Liver (tissue), 9 donors: ENCODE results near the gene FCRL5. TPM values are rescaled to one million over a fixed set of nuclear protein-coding genes. Genes with fewer than 3 reads are reported as not detected.

ENCODE experiments used
- DNase-seq: peaks from one replicate; pipeline ENCODE4 v3.0.0-alpha.2; 2017; ENCODE audit warnings: low spot score
- H3K27ac ChIP-seq, 2 donors: one replicate each; pipeline ENCODE4 v1.7.0; 2013; ENCODE audit warnings: inconsistent platforms in 2 of 2, low read length in 2 of 2, control low read depth in 1 of 2, low read depth in 1 of 2, mild to moderate bottlenecking in 1 of 2
- H3K27me3 ChIP-seq, 4 donors: one replicate each; pipeline versions ENCODE4 v1.6.1 to v1.7.0; 2013; ENCODE audit warnings: low read length in 3 of 4, inconsistent platforms in 1 of 4, mild to moderate bottlenecking in 1 of 4, moderate library complexity in 1 of 4; ENCODE audit not compliant: control insufficient read depth in 4 of 4, insufficient read depth in 4 of 4
- H3K36me3 ChIP-seq, 4 donors: one replicate each; pipeline versions ENCODE4 v1.6.1 to v1.7.0; 2013; ENCODE audit warnings: low read length in 3 of 4, mild to moderate bottlenecking in 3 of 4, low read depth in 1 of 4, moderate library complexity in 1 of 4; ENCODE audit not compliant: control insufficient read depth in 4 of 4, insufficient read depth in 3 of 4
- H3K4me1 ChIP-seq, 4 donors: one replicate each; pipeline versions ENCODE4 v1.6.1 to v1.7.0; 2013; ENCODE audit warnings: low read length in 3 of 4, mild to moderate bottlenecking in 3 of 4, moderate library complexity in 1 of 4; ENCODE audit not compliant: control insufficient read depth in 4 of 4, insufficient read depth in 4 of 4
- H3K4me3 ChIP-seq, 3 donors: one replicate each; pipeline versions ENCODE4 v1.6.1 to v1.7.0; 2013; ENCODE audit warnings: low read length in 3 of 3, control low read depth in 1 of 3, low read depth in 1 of 3, mild to moderate bottlenecking in 1 of 3
- H3K9ac ChIP-seq, 2 donors: one replicate each; pipeline ENCODE4 v1.7.0; 2013; ENCODE audit warnings: low read length in 2 of 2, mild to moderate bottlenecking in 2 of 2, moderate library complexity in 2 of 2, control low read depth in 1 of 2, low read depth in 1 of 2
- H3K9me3 ChIP-seq, 4 donors: one replicate each; pipeline versions ENCODE4 v1.6.1 to v1.7.0; 2013; ENCODE audit warnings: low read length in 3 of 4; ENCODE audit not compliant: control insufficient read depth in 4 of 4
- CTCF ChIP-seq: fragments of 150-350 bp; IDR thresholded peaks from 2 replicates; pipeline ENCODE4 v1.5.1; 2017; ENCODE audit warnings: improper control_type of control experiment, low read depth, low read length; ENCODE audit not compliant: missing input control
- EGR1 ChIP-seq, 2 donors: IDR thresholded peaks; 2 replicates each; pipeline ENCODE4 v1.6.1; 2016 to 2018; ENCODE audit warnings: antibody characterized with exemption in 2 of 2, low read depth in 2 of 2
- FOXA1 ChIP-seq: IDR thresholded peaks from 2 replicates; pipeline ENCODE4 v1.6.1; 2016; ENCODE audit warnings: antibody characterized with exemption
- FOXA2 ChIP-seq: IDR thresholded peaks from 2 replicates; pipeline ENCODE4 v1.6.1; 2016; ENCODE audit warnings: antibody characterized with exemption
- GABPA ChIP-seq, 2 donors: IDR thresholded peaks in 1 of 2; conservative IDR thresholded peaks in 1 of 2; 2 replicates each; pipeline ENCODE4 v1.6.1; 2016; ENCODE audit warnings: antibody characterized with exemption in 2 of 2, mild to moderate bottlenecking in 1 of 2, moderate library complexity in 1 of 2
- HNF4A ChIP-seq, 2 donors: conservative IDR thresholded peaks; 2 replicates each; pipeline ENCODE4 v1.6.1; 2016; ENCODE audit warnings: antibody characterized with exemption in 2 of 2, mild to moderate bottlenecking in 2 of 2
- HNF4G ChIP-seq: IDR thresholded peaks from 2 replicates; pipeline ENCODE4 v1.6.1; 2016; ENCODE audit warnings: antibody characterized with exemption
- JUND ChIP-seq, 2 donors: IDR thresholded peaks; 2 replicates each; pipeline ENCODE4 v1.6.1; 2016; ENCODE audit warnings: antibody characterized with exemption in 2 of 2
- MAX ChIP-seq: IDR thresholded peaks from 2 replicates; pipeline ENCODE4 v1.6.1; 2016; ENCODE audit warnings: antibody characterized with exemption
- NR2F2 ChIP-seq: IDR thresholded peaks from 2 replicates; pipeline ENCODE4 v1.6.1; 2016; ENCODE audit warnings: antibody characterized with exemption
- RAD21 ChIP-seq, 2 donors: IDR thresholded peaks; 2 replicates each; pipeline ENCODE4 v1.6.1; 2016; ENCODE audit warnings: antibody characterized with exemption in 2 of 2, mild to moderate bottlenecking in 2 of 2
- RXRA ChIP-seq, 2 donors: IDR thresholded peaks; 2 replicates each; pipeline ENCODE4 v1.6.1; 2017 to 2018; ENCODE audit warnings: antibody characterized with exemption in 2 of 2, mild to moderate bottlenecking in 1 of 2
- SP1 ChIP-seq: IDR thresholded peaks from 2 replicates; pipeline ENCODE4 v1.6.1; 2018; ENCODE audit warnings: antibody characterized with exemption, mild to moderate bottlenecking
- TAF1 ChIP-seq: conservative IDR thresholded peaks from 2 replicates; pipeline ENCODE4 v1.6.1; 2016; ENCODE audit warnings: antibody characterized with exemption, mild to moderate bottlenecking
- YY1 ChIP-seq: IDR thresholded peaks from 2 replicates; pipeline ENCODE4 v1.6.1; 2016; ENCODE audit warnings: antibody characterized with exemption, mild to moderate bottlenecking
- WGBS: extraction: QIAGEN DNeasy Blood & Tissue Kit; methylation state at CpG from one replicate; pipeline ENCODE4 v1.1.7; 2013; 5-methylcytosine and 5-hydroxymethylcytosine counted together
- polyA plus RNA-seq, 2 donors: library from polyadenylated mRNA; stranded (reverse) in 1 of 2; unstranded in 1 of 2; fragments of 200-250 nt in 1 of 2; fragments of >200 nt in 1 of 2; fragmentation: Nextera tagmentation in 1 of 2; extraction: Ambion mirVana in 1 of 2; gene quantifications; one replicate each; pipeline versions ENCODE4 v1.2.1 to v1.2.3, GENCODE V29; 2013 to 2015
- total RNA-seq, 2 donors: library from RNA; depleted of rRNA; stranded (reverse); fragments of >200 nt; gene quantifications; one replicate each; pipeline ENCODE4 v1.2.3, GENCODE V29; 2014
- TF ChIP-seq, protein P1 (sequence below): IDR thresholded peaks from 2 replicates; pipeline ENCODE4 v1.6.1; 2016; ENCODE audit warnings: antibody characterized with exemption, mild to moderate bottlenecking
- TF ChIP-seq, protein P2 (sequence below): IDR thresholded peaks from 2 replicates; pipeline ENCODE4 v1.6.1; 2016; ENCODE audit warnings: antibody characterized with exemption
- TF ChIP-seq, protein P3 (sequence below): IDR thresholded peaks from 2 replicates; pipeline ENCODE4 v1.6.1; 2016; ENCODE audit warnings: antibody characterized with exemption
- donor health status: healthy.
- donor health status: healthy.
- donor health status: healthy.
- donor health status: healthy.
- donor health status: healthy.

Gene FCRL5
- total and polyA plus RNA-seq, 4 donors: 0.10 to 0.72 (median 0.52) TPM

GRCh38 chr1:157498736-157499090, 53.6 kb downstream of the FCRL5 start:
- no peak for DNase-seq
- H3K27ac ChIP-seq: no peak overlapping the region
- WGBS: 86% methylated on average over 2 of the region's 2 CpGs
- no peaks in the 10 kb centered on the region for H3K36me3 ChIP-seq
- no peak overlapping the region for H3K4me3 ChIP-seq
- peaks cover 0 to 7% (median 1%) of the 10 kb centered on the region in 4 donors for H3K9me3 ChIP-seq
- no peaks in the 10 kb centered on the region for H3K4me1 ChIP-seq
- TF ChIP-seq RXRA (IDR thresholded peaks at IDR 0.05) (no peak), HNF4A (conservative IDR thresholded peaks at IDR 0.05) (no peak), EGR1 (IDR thresholded peaks at IDR 0.05; ENCODE audit: low read depth in 2 of 2) (no peak), TAF1 (no peak), YY1 (no peak), FOXA2 (no peak)
- H3K9ac ChIP-seq: no peak overlapping the region
- no peaks in the 10 kb centered on the region for H3K27me3 ChIP-seq

DNA sequence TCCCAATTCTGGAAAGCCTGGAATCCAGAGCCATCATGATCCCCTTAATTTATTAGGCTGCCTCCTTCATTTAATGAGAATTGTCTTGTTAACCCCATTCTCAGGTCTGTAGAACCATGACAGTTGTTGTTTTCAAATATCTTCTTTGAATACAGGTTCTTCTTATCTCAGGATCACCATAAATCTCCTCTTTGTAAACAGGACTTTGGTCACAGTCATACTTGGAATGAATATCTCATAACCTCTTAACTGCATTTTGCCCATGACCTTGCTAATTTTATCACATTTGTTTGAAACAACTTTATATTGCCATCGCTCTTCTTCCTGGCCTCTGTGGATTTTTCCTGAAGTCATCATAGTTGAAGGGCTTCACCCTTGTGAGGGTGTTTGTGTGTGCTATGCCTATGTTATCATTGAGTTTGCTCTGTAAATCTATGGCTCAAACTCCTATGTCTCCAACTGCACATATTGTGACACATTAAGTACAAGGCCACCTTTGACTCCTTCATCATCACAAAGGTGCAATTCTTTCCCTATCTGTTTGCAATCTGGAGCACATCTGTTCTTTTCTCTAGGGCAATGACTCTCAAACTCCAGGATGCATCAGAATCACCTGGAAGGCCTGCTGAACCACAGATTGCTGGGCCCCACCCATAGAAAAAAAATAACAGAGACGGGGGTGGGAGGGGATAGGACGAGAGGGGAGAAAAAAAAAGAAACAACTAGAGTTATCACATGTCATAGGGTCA, 54.2 kb downstream of the FCRL5 start:
- Histone ChIP-seq H3K27ac (no peak overlapping the region), H3K27me3 (peaks cover 0 to 2% (median 0%) of the 10 kb centered on the region in 4 donors), H3K9me3 (peaks cover 0 to 7% (median 1%) of the 10 kb centered on the region in 4 donors), H3K36me3 (no peaks in the 10 kb centered on the region), H3K4me1 (no peaks in the 10 kb centered on the region), H3K9ac (no peak overlapping the region), H3K4me3 (no peak overlapping the region)
- TF ChIP-seq HNF4G: no peak
- TF ChIP-seq RAD21 (IDR thresholded peaks at IDR 0.05): no peak
- TF ChIP-seq TAF1: no peak
- TF ChIP-seq SP1: no peak
- TF ChIP-seq GABPA (IDR thresholded peaks at IDR 0.05 in 1 of 2, conservative IDR thresholded peaks at IDR 0.05 in 1 of 2): no peak
- TF ChIP-seq RXRA (IDR thresholded peaks at IDR 0.05): no peak
- WGBS: 68% methylated on average over 3 of the region's 3 CpGs
- DNase-seq: no peak

GRCh38 chr1:157497284-157497683, 55.0 kb downstream of the FCRL5 start:
- H3K27ac ChIP-seq: no peak overlapping the region
- TF ChIP-seq RAD21 (IDR thresholded peaks at IDR 0.05) (no peak), TAF1 (no peak), YY1 (no peak), HNF4G (no peak), EGR1 (IDR thresholded peaks at IDR 0.05; ENCODE audit: low read depth in 2 of 2) (no peak), SP1 (no peak), RXRA (IDR thresholded peaks at IDR 0.05) (no peak), JUND (IDR thresholded peaks at IDR 0.05) (no peak), FOXA1 (no peak), GABPA (IDR thresholded peaks at IDR 0.05 in 1 of 2, conservative IDR thresholded peaks at IDR 0.05 in 1 of 2) (no peak), MAX (no peak), NR2F2 (no peak), CTCF (no peak), FOXA2 (no peak)
- TF ChIP-seq, protein P1, sequence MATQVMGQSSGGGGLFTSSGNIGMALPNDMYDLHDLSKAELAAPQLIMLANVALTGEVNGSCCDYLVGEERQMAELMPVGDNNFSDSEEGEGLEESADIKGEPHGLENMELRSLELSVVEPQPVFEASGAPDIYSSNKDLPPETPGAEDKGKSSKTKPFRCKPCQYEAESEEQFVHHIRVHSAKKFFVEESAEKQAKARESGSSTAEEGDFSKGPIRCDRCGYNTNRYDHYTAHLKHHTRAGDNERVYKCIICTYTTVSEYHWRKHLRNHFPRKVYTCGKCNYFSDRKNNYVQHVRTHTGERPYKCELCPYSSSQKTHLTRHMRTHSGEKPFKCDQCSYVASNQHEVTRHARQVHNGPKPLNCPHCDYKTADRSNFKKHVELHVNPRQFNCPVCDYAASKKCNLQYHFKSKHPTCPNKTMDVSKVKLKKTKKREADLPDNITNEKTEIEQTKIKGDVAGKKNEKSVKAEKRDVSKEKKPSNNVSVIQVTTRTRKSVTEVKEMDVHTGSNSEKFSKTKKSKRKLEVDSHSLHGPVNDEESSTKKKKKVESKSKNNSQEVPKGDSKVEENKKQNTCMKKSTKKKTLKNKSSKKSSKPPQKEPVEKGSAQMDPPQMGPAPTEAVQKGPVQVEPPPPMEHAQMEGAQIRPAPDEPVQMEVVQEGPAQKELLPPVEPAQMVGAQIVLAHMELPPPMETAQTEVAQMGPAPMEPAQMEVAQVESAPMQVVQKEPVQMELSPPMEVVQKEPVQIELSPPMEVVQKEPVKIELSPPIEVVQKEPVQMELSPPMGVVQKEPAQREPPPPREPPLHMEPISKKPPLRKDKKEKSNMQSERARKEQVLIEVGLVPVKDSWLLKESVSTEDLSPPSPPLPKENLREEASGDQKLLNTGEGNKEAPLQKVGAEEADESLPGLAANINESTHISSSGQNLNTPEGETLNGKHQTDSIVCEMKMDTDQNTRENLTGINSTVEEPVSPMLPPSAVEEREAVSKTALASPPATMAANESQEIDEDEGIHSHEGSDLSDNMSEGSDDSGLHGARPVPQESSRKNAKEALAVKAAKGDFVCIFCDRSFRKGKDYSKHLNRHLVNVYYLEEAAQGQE: no peak
- TF ChIP-seq, protein P2, sequence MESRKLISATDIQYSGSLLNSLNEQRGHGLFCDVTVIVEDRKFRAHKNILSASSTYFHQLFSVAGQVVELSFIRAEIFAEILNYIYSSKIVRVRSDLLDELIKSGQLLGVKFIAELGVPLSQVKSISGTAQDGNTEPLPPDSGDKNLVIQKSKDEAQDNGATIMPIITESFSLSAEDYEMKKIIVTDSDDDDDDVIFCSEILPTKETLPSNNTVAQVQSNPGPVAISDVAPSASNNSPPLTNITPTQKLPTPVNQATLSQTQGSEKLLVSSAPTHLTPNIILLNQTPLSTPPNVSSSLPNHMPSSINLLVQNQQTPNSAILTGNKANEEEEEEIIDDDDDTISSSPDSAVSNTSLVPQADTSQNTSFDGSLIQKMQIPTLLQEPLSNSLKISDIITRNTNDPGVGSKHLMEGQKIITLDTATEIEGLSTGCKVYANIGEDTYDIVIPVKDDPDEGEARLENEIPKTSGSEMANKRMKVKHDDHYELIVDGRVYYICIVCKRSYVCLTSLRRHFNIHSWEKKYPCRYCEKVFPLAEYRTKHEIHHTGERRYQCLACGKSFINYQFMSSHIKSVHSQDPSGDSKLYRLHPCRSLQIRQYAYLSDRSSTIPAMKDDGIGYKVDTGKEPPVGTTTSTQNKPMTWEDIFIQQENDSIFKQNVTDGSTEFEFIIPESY: no peak
- TF ChIP-seq, protein P3, sequence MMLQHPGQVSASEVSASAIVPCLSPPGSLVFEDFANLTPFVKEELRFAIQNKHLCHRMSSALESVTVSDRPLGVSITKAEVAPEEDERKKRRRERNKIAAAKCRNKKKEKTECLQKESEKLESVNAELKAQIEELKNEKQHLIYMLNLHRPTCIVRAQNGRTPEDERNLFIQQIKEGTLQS: no peak
- 81% methylated on average over 1 of the region's 1 CpG for WGBS

More at GRCh38 chr1:157497284-157497683, 55.0 kb downstream of the FCRL5 start:
- Histone ChIP-seq H3K9me3 (peaks cover 0 to 7% (median 1%) of the 10 kb centered on the region in 4 donors), H3K4me1 (no peaks in the 10 kb centered on the region), H3K4me3 (no peak overlapping the region), H3K36me3 (no peaks in the 10 kb centered on the region), H3K9ac (no peak overlapping the region), H3K27me3 (peaks cover 0 to 2% (median 0%) of the 10 kb centered on the region in 4 donors)
- no peak for DNase-seq
